Colonic mucosa (tissue), 4 donors: Measurements from ENCODE around the gene FREM2. TPM values are rescaled to one million over a fixed set of nuclear protein-coding genes. Genes with fewer than 3 reads are reported as not detected.
A peak's percentile ranks its signal among the peaks of the same experiment; 100 is the strongest.

ENCODE experiments used
- DNase-seq: peaks from one replicate; pipeline ENCODE4 v3.0.0-alpha.2; 2020
- H3K27ac ChIP-seq: fragments of 200-600 bp; one replicate; pipeline ENCODE4 v1.8.0; 2021
- H3K27me3 ChIP-seq: fragments of 200-600 bp; one replicate; pipeline ENCODE4 v1.8.0; 2021
- H3K36me3 ChIP-seq: fragments of 200-600 bp; one replicate; pipeline ENCODE4 v1.8.0; 2021
- H3K4me1 ChIP-seq: fragments of 200-600 bp; one replicate; pipeline ENCODE4 v1.8.0; 2021; ENCODE audit warnings: mild to moderate bottlenecking
- H3K4me3 ChIP-seq: fragments of 200-600 bp; one replicate; pipeline ENCODE4 v1.8.0; 2021
- H3K9ac ChIP-seq, 2 donors: one replicate each; pipeline ENCODE4 v1.7.0; 2013; ENCODE audit warnings: control low read depth in 2 of 2, low read depth in 2 of 2, low read length in 2 of 2
- H3K9me3 ChIP-seq: fragments of 200-600 bp; one replicate; pipeline ENCODE4 v1.8.0; 2021
- intact Hi-C: fragments of 100-400 bp; cut with DNase I; formaldehyde crosslinking; loops from one replicate; pipeline ENCODE4 v1.14.1; 2022
- total RNA-seq, 2 donors: library from RNA; stranded (reverse); fragmentation: NEBNext Ultra II Directional in 1 of 2; extraction: Animal tissue kit (Norgen Biotek cat#: 25700) in 1 of 2; gene quantifications; one replicate each; pipeline ENCODE4 v1.2.1, GENCODE V29; 2021
- TF ChIP-seq, protein P1 (sequence below): fragments of 200-600 bp; IDR thresholded peaks from one replicate; pipeline ENCODE4 v1.8.0; 2022; ENCODE audit warnings: antibody characterized with exemption, mild to moderate bottlenecking
- donor health status: healthy.
- donor health status: DM: no; HTN: no; CAD: no.
- donor health status: DM: no; HTN: no; CAD: no.

FREM2 gene
- total RNA-seq, 2 donors from 2014 or later, result 0.86 to 1.1 TPM

DNA sequence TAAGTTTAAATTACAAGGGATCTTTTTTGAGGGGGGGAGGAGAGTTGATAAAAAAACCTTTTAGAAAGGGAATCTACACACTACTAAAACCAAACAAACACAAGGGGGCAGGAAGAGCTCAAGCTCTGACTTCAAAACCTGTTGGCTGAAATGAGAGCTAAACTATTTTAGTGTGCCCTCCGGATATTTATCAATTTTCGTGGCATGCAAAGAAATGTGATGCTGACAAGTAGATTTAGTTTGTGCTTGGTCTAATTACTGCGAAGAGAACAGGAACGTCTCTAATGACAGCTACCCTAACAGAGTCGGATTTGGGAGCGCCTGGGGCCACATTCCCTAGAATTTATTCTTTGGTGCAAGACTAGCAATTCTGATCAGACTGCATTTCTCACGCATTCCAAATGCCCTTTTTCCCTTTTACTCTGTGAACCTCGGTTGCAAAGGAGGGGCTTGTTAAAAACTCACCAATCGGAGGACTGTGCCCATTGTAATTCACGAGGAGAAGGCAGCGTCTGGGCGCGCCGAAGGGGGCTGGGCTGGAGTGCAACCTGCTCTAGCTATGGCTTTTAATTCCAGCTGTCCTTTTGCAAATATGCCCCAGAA is 802 bp upstream of the FREM2 start:
- Histone ChIP-seq H3K27ac (no peak overlapping the region), H3K4me1 (no peaks in the 10 kb centered on the region), H3K4me3 (peak overlapping the region; percentile 53), H3K27me3 (no peaks in the 10 kb centered on the region), H3K36me3 (no peaks in the 10 kb centered on the region), H3K9me3 (no peaks in the 10 kb centered on the region), H3K9ac (no peak overlapping the region)
- peak; percentile 63 for DNase-seq
- TF ChIP-seq, protein P1, sequence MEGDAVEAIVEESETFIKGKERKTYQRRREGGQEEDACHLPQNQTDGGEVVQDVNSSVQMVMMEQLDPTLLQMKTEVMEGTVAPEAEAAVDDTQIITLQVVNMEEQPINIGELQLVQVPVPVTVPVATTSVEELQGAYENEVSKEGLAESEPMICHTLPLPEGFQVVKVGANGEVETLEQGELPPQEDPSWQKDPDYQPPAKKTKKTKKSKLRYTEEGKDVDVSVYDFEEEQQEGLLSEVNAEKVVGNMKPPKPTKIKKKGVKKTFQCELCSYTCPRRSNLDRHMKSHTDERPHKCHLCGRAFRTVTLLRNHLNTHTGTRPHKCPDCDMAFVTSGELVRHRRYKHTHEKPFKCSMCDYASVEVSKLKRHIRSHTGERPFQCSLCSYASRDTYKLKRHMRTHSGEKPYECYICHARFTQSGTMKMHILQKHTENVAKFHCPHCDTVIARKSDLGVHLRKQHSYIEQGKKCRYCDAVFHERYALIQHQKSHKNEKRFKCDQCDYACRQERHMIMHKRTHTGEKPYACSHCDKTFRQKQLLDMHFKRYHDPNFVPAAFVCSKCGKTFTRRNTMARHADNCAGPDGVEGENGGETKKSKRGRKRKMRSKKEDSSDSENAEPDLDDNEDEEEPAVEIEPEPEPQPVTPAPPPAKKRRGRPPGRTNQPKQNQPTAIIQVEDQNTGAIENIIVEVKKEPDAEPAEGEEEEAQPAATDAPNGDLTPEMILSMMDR, result no peak
- intact Hi-C loops, result no loop called here

DNA sequence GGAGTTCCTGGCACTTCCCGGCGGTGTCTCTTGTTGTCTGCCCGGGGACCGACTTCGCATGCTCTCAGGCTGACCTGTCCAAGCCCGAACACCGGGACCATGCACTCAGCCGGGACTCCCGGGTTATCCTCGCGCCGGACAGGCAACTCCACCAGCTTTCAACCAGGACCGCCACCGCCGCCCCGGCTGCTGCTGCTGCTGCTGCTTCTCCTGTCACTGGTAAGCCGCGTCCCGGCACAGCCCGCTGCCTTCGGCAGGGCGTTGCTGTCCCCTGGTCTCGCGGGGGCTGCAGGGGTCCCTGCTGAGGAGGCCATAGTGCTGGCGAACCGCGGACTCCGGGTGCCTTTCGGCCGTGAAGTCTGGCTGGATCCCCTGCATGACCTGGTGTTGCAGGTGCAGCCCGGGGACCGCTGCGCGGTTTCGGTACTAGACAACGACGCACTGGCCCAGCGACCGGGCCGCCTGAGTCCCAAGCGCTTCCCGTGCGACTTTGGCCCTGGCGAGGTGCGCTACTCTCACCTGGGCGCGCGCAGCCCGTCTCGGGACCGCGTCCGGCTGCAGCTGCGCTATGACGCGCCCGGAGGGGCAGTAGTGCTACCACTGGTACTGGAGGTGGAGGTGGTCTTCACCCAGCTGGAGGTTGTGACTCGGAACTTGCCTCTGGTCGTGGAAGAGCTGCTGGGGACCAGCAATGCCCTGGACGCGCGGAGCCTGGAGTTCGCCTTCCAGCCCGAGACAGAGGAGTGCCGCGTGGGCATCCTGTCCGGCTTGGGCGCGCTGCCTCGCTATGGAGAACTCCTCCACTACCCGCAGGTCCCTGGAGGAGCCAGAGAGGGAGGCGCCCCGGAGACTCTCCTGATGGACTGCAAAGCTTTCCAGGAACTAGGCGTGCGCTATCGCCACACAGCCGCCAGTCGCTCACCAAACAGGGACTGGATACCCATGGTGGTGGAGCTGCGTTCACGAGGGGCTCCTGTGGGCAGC is 661 bp downstream of the FREM2 start:
- DNase-seq, result no peak
- no peak overlapping the region for H3K27ac ChIP-seq
- TF ChIP-seq, protein P1, result no peak
- no peaks in the 10 kb centered on the region for H3K36me3 ChIP-seq
- no peaks in the 10 kb centered on the region for H3K9me3 ChIP-seq
- H3K27me3 ChIP-seq, result no peaks in the 10 kb centered on the region
- H3K9ac ChIP-seq, result no peak overlapping the region
- H3K4me3 ChIP-seq, result peak overlapping the region; percentile 53
- H3K4me1 ChIP-seq, result no peaks in the 10 kb centered on the region
- intact Hi-C loops, result no loop called here

DNA sequence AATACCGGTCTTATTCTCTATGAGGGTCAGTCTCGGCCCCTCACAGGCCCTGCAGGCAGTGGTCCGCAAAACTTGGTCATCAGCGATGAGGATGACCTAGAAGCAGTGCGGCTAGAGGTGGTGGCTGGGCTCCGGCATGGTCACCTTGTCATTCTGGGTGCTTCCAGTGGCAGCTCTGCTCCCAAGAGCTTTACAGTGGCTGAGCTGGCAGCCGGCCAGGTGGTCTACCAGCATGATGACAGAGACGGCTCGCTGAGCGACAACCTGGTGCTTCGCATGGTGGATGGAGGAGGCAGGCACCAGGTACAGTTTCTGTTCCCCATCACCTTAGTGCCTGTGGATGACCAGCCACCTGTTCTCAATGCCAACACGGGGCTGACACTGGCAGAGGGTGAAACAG is 1.8 kb downstream of the FREM2 start:
- H3K9me3 ChIP-seq, result no peaks in the 10 kb centered on the region
- H3K9ac ChIP-seq, result no peak overlapping the region
- no peaks in the 10 kb centered on the region for H3K27me3 ChIP-seq
- no peaks in the 10 kb centered on the region for H3K4me1 ChIP-seq
- DNase-seq, result no peak
- intact Hi-C loops, result no loop called here
- H3K4me3 ChIP-seq, result no peak overlapping the region
- TF ChIP-seq, protein P1, result no peak
- no peak overlapping the region for H3K27ac ChIP-seq
- H3K36me3 ChIP-seq, result no peaks in the 10 kb centered on the region

DNA sequence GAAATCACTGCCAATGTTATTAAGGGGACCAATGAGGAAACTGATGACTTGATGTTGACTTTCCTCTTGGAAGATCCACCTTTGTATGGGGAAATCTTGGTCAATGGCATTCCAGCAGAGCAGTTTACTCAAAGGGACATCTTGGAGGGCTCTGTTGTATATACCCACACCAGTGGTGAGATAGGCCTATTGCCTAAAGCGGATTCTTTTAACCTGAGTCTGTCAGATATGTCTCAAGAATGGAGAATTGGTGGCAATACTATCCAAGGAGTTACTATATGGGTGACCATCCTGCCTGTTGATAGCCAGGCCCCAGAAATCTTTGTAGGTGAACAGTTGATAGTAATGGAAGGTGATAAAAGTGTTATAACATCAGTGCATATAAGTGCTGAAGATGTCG is 3.4 kb downstream of the FREM2 start:
- intact Hi-C loops, result no loop called here
- H3K4me1 ChIP-seq, result no peaks in the 10 kb centered on the region
- no peak overlapping the region for H3K9ac ChIP-seq
- no peaks in the 10 kb centered on the region for H3K27me3 ChIP-seq
- no peaks in the 10 kb centered on the region for H3K36me3 ChIP-seq
- TF ChIP-seq, protein P1, result no peak
- no peak for DNase-seq
- no peaks in the 10 kb centered on the region for H3K9me3 ChIP-seq
- H3K27ac ChIP-seq, result no peak overlapping the region
- no peak overlapping the region for H3K4me3 ChIP-seq

DNA sequence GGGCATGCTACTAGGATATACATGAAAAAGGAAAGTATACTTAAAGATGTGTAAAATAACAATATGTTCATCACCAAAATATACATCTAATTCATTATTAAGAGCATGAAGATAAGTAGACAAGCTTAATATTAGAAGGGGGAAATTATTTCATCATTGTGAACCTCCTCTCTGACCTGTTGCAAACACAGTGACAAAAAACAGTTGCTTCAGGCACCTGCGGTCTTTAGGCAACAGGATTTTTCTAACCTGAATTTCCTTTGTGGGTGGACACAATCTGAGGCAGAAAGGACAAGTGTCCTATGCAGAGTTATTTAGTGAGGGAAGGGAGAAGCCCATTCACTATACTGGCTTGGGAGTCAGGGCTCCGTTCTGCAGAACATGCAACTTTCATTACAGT is 6.3 kb downstream of the FREM2 start:
- TF ChIP-seq, protein P1, result no peak
- no peak overlapping the region for H3K4me3 ChIP-seq
- intact Hi-C loops, result no loop called here

More for the DNA sequence above, 6.3 kb downstream of the FREM2 start:
- no peak overlapping the region for H3K9ac ChIP-seq
- no peaks in the 10 kb centered on the region for H3K27me3 ChIP-seq
- no peak for DNase-seq
- H3K36me3 ChIP-seq, result no peaks in the 10 kb centered on the region
- no peaks in the 10 kb centered on the region for H3K4me1 ChIP-seq
- H3K27ac ChIP-seq, result no peak overlapping the region
- no peaks in the 10 kb centered on the region for H3K9me3 ChIP-seq
